Measurements from ENCODE around the gene GVQW3. TPM values are rescaled to one million over a fixed set of nuclear protein-coding genes. Genes with fewer than 3 reads are reported as not detected.

The GVQW3 gene
- polyA plus RNA-seq, 3 donors: 0.15 to 1.1 TPM; not detected in 1

GRCh38 chr11:76371170-76371569, 10.0 kb upstream of the GVQW3 start:
- peaks cover 8 to 19% of the 10 kb centered on the region in 2 donors for H3K4me1 ChIP-seq (ENCODE audit: control insufficient read depth in 1 of 2, insufficient read depth in 2 of 2, low read length in 2 of 2)
- TF ChIP-seq CTCF (IDR thresholded peaks at IDR 0.05): no peak
- 19% methylated on average over 2 of the region's 3 CpGs for WGBS (ENCODE audit: insufficient coverage)
- peak; percentile 22 to 77 (median 27) for DNase-seq
- Mint-ChIP-seq H3K27me3 (ENCODE audit: low read depth in 3 of 3) (peaks cover 0 to 1% (median 0%) of the 10 kb centered on the region in 3 donors), H3K9me3 (peaks cover 0 to 3% (median 0%) of the 10 kb centered on the region in 7 donors), H3K36me3 (peaks cover 0 to 4% of the 10 kb centered on the region in 2 donors), H3K27ac (peak overlapping the region; percentile 18 to 42 (median 33)), H3K4me1 (peaks cover 30% of the 10 kb centered on the region), H3K4me3 (no peak overlapping the region)
- no peak overlapping the region for H3K27ac ChIP-seq (ENCODE audit: low read depth in 1 of 2, low read length in 2 of 2)
- H3K4me2 ChIP-seq (replicated peaks; ENCODE audit: extremely low read depth, low read length, poor library complexity, severe bottlenecking): no peak overlapping the region
- no peak overlapping the region for H2AFZ ChIP-seq (ENCODE audit: insufficient read depth, low read depth, low read length, poor library complexity, severe bottlenecking)
- intact Hi-C loops (cut with micrococcal nuclease): loop anchor here in 1 of 2 donors (10.0 kb wide), 1 partner anchor 46 kb away; no protein-coding TSS in a partner anchor
- H3K79me2 ChIP-seq (ENCODE audit: insufficient read depth, low read length): peaks cover 97% of the 10 kb centered on the region
- no peaks in the 10 kb centered on the region for H3K36me3 ChIP-seq (replicated peaks in 1 of 2; ENCODE audit: control insufficient read depth in 1 of 2, insufficient read depth in 2 of 2, low read length in 2 of 2)
- no peaks in the 10 kb centered on the region for H3K27me3 ChIP-seq (ENCODE audit: control insufficient read depth in 2 of 2, insufficient read depth in 2 of 2, low read length in 2 of 2)
- H3K9ac ChIP-seq (ENCODE audit: insufficient read depth, low read length, poor library complexity, severe bottlenecking): no peak overlapping the region
- H3K9me3 ChIP-seq (replicated peaks in 1 of 2; ENCODE audit: control insufficient read depth in 1 of 2, insufficient read depth in 1 of 2, low read length in 2 of 2): no peaks in the 10 kb centered on the region
- H4K20me1 ChIP-seq (ENCODE audit: insufficient read depth, low read length): peaks cover 99% of the 10 kb centered on the region
- H3K4me3 ChIP-seq (replicated peaks in 1 of 3; ENCODE audit: low read depth in 2 of 3, low read length in 3 of 3): no peak overlapping the region

GRCh38 chr11:76376746-76377558, 4.2 kb upstream of the GVQW3 start:
- intact Hi-C loops (cut with micrococcal nuclease): loop anchor here in 1 of 2 donors (10.0 kb wide), 1 partner anchor 52 kb away; no protein-coding TSS in a partner anchor
- H3K9ac ChIP-seq (ENCODE audit: insufficient read depth, low read length, poor library complexity, severe bottlenecking): no peak overlapping the region
- H3K79me2 ChIP-seq (ENCODE audit: insufficient read depth, low read length): peaks cover 86% of the 10 kb centered on the region
- Mint-ChIP-seq H3K9me3 (no peaks in the 10 kb centered on the region), H3K4me3 (no peak overlapping the region), H3K27ac (peak overlapping the region in 2 of 7 donors; percentile 41 to 57), H3K27me3 (ENCODE audit: low read depth in 3 of 3) (peaks cover 0 to 4% (median 0%) of the 10 kb centered on the region in 3 donors), H3K36me3 (peaks cover 0 to 2% of the 10 kb centered on the region in 2 donors), H3K4me1 (peaks cover 55% of the 10 kb centered on the region)
- no peak overlapping the region for H3K4me2 ChIP-seq (replicated peaks; ENCODE audit: extremely low read depth, low read length, poor library complexity, severe bottlenecking)
- WGBS (ENCODE audit: insufficient coverage): 95% methylated on average over 4 of the region's 7 CpGs
- DNase-seq: no peak
- no peak overlapping the region for H2AFZ ChIP-seq (ENCODE audit: insufficient read depth, low read depth, low read length, poor library complexity, severe bottlenecking)
- peaks cover 85% of the 10 kb centered on the region for H4K20me1 ChIP-seq (ENCODE audit: insufficient read depth, low read length)
- no peaks in the 10 kb centered on the region for H3K9me3 ChIP-seq (replicated peaks in 1 of 2; ENCODE audit: control insufficient read depth in 1 of 2, insufficient read depth in 1 of 2, low read length in 2 of 2)
- TF ChIP-seq CTCF (IDR thresholded peaks at IDR 0.05): no peak
- no peak overlapping the region for H3K4me3 ChIP-seq (replicated peaks in 1 of 3; ENCODE audit: low read depth in 2 of 3, low read length in 3 of 3)
- H3K4me1 ChIP-seq (ENCODE audit: control insufficient read depth in 1 of 2, insufficient read depth in 2 of 2, low read length in 2 of 2): peaks cover 26% of the 10 kb centered on the region in 2 donors
- H3K27ac ChIP-seq (ENCODE audit: low read depth in 1 of 2, low read length in 2 of 2): no peak overlapping the region
- no peaks in the 10 kb centered on the region for H3K36me3 ChIP-seq (replicated peaks in 1 of 2; ENCODE audit: control insufficient read depth in 1 of 2, insufficient read depth in 2 of 2, low read length in 2 of 2)
- H3K27me3 ChIP-seq (ENCODE audit: control insufficient read depth in 2 of 2, insufficient read depth in 2 of 2, low read length in 2 of 2): no peaks in the 10 kb centered on the region
